ENCODE results near the gene SUV39H1.

GRCh38 chrX:48696301-48696908 is at the start of gene SUV39H1:
- no peak for TF ChIP-seq CTCF (IDR thresholded peaks at IDR 0.05)
- TF ChIP-seq POLR2A (IDR thresholded peaks at IDR 0.05): peak in 1 of 2 donors; percentile 85
